ENCODE results near the gene RMC1. TPM values are rescaled to one million over a fixed set of nuclear protein-coding genes. Genes with fewer than 3 reads are reported as not detected.
A peak's percentile ranks its signal among the peaks of the same experiment; 100 is the strongest.

RMC1 gene
- total RNA-seq, 1 experiment from 2014 or later, result 39.8 TPM

- Histone ChIP-seq H3K4me1 (ENCODE audit: insufficient read depth, low read length, poor library complexity, severe bottlenecking) (no peaks in the 10 kb centered on the region), H3K27ac (ENCODE audit: low read depth, low read length, poor library complexity, severe bottlenecking) (peak overlapping the region; percentile 4), H3K27me3 (replicated peaks; ENCODE audit: insufficient read depth, low read depth, low read length, poor library complexity) (no peaks in the 10 kb centered on the region), H3K36me3 (ENCODE audit: insufficient read depth, low read length, poor library complexity, severe bottlenecking) (peaks cover 53% of the 10 kb centered on the region), H3K4me3 (ENCODE audit: low read depth, low read length, poor library complexity, severe bottlenecking) (no peak overlapping the region), H3K9me3 (ENCODE audit: low read depth, low read length, poor library complexity, severe bottlenecking) (no peaks in the 10 kb centered on the region)
- no peak for DNase-seq (ENCODE audit: low spot score)
- intact Hi-C loops (cut with micrococcal nuclease; ENCODE audit: unreplicated experiment), result no loop called here
- POLR2A ChIA-PET (ENCODE audit: low non-redundant PET), result no interaction called here
- CTCF ChIA-PET, result no interaction called here
- TSS peak; percentile 12 for BruUV-seq (replicated peaks)
- TF ChIP-seq EZH2 (IDR thresholded peaks at IDR 0.05; ENCODE audit: borderline replicate concordance, low read depth, low read length, poor library complexity, severe bottlenecking) (no peak), CTCF (conservative IDR thresholded peaks at IDR 0.05; ENCODE audit: low read depth, low read length) (no peak)
Measured at GRCh38 chr18:23521271-23521670, 18.0 kb downstream of the RMC1 start.

GRCh38 chr18:23521907-23522306 lies 18.6 kb downstream of the RMC1 start:
- BruUV-seq (replicated peaks), result no TSS peak
- ChIA-PET POLR2A (ENCODE audit: low non-redundant PET) (no interaction called here), CTCF (no interaction called here)
- no peaks in the 10 kb centered on the region for H3K27me3 ChIP-seq (replicated peaks; ENCODE audit: insufficient read depth, low read depth, low read length, poor library complexity)
- intact Hi-C loops (cut with micrococcal nuclease; ENCODE audit: unreplicated experiment), result no loop called here
- H3K4me1 ChIP-seq (ENCODE audit: insufficient read depth, low read length, poor library complexity, severe bottlenecking), result no peaks in the 10 kb centered on the region
- H3K9me3 ChIP-seq (ENCODE audit: low read depth, low read length, poor library complexity, severe bottlenecking), result no peaks in the 10 kb centered on the region
- no peak for TF ChIP-seq CTCF (conservative IDR thresholded peaks at IDR 0.05; ENCODE audit: low read depth, low read length)
- TF ChIP-seq EZH2 (IDR thresholded peaks at IDR 0.05; ENCODE audit: borderline replicate concordance, low read depth, low read length, poor library complexity, severe bottlenecking), result no peak
- no peak overlapping the region for H3K4me3 ChIP-seq (ENCODE audit: low read depth, low read length, poor library complexity, severe bottlenecking)
- no peak overlapping the region for H3K27ac ChIP-seq (ENCODE audit: low read depth, low read length, poor library complexity, severe bottlenecking)
- peaks cover 53% of the 10 kb centered on the region for H3K36me3 ChIP-seq (ENCODE audit: insufficient read depth, low read length, poor library complexity, severe bottlenecking)
- no peak for DNase-seq (ENCODE audit: low spot score)

- CTCF ChIA-PET, result no interaction called here
- BruUV-seq (replicated peaks), result no TSS peak
- POLR2A ChIA-PET (ENCODE audit: low non-redundant PET), result no interaction called here
- intact Hi-C loops (cut with micrococcal nuclease; ENCODE audit: unreplicated experiment), result no loop called here
- no peak for DNase-seq (ENCODE audit: low spot score)
- Histone ChIP-seq H3K27me3 (replicated peaks; ENCODE audit: insufficient read depth, low read depth, low read length, poor library complexity) (no peaks in the 10 kb centered on the region), H3K4me3 (ENCODE audit: low read depth, low read length, poor library complexity, severe bottlenecking) (no peak overlapping the region), H3K9me3 (ENCODE audit: low read depth, low read length, poor library complexity, severe bottlenecking) (no peaks in the 10 kb centered on the region), H3K36me3 (ENCODE audit: insufficient read depth, low read length, poor library complexity, severe bottlenecking) (peaks cover 57% of the 10 kb centered on the region), H3K4me1 (ENCODE audit: insufficient read depth, low read length, poor library complexity, severe bottlenecking) (no peaks in the 10 kb centered on the region), H3K27ac (ENCODE audit: low read depth, low read length, poor library complexity, severe bottlenecking) (no peak overlapping the region)
- TF ChIP-seq EZH2 (IDR thresholded peaks at IDR 0.05; ENCODE audit: borderline replicate concordance, low read depth, low read length, poor library complexity, severe bottlenecking) (no peak), CTCF (conservative IDR thresholded peaks at IDR 0.05; ENCODE audit: low read depth, low read length) (no peak)
Measured at GRCh38 chr18:23523429-23524212, 20.3 kb downstream of the RMC1 start.
